ENCODE data around the gene NPAS2.

DNA sequence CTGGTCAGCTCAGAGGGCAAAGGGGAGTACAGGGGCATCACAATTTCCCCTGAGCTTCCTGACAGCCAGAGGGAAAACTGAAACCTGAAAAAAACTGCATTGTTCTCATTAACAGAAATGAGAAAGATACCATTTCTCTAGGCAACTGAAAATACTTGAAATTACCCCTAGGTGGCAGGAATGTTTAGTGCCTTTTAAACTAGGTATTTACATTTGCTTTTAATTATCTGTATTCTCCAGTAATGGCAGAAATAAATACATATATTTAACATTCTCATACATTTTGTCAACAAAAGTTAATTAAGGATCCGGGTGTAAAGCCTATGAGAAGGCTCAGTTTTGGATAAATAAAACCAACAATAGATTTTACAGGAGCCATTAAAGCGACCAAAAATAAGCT is 216.6 kb downstream of the NPAS2 start:
- TF ChIP-seq, protein P1, sequence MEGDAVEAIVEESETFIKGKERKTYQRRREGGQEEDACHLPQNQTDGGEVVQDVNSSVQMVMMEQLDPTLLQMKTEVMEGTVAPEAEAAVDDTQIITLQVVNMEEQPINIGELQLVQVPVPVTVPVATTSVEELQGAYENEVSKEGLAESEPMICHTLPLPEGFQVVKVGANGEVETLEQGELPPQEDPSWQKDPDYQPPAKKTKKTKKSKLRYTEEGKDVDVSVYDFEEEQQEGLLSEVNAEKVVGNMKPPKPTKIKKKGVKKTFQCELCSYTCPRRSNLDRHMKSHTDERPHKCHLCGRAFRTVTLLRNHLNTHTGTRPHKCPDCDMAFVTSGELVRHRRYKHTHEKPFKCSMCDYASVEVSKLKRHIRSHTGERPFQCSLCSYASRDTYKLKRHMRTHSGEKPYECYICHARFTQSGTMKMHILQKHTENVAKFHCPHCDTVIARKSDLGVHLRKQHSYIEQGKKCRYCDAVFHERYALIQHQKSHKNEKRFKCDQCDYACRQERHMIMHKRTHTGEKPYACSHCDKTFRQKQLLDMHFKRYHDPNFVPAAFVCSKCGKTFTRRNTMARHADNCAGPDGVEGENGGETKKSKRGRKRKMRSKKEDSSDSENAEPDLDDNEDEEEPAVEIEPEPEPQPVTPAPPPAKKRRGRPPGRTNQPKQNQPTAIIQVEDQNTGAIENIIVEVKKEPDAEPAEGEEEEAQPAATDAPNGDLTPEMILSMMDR (IDR thresholded peaks at IDR 0.05) = peak; percentile 54 to 74 (median 64)
- no peak for TF ChIP-seq POLR2A (IDR thresholded peaks at IDR 0.05)

Data from adrenal gland (tissue), 5 donors.